ENCODE data around the gene TMEM144. TPM values are rescaled to one million over a fixed set of nuclear protein-coding genes. Genes with fewer than 3 reads are reported as not detected.

The TMEM144 gene
- total RNA-seq, 2 donors from 2014 or later = 1.00 to 2.2 TPM

Other genes with a start within 250 kb of the TMEM144 start
- not detected for gene GASK1B, start 37.5 kb upstream of the TMEM144 start, total RNA-seq